ENCODE data around the gene FLOT2.

GRCh38 chr17:28862561-28862960 lies 35.0 kb downstream of the FLOT2 start:
- TF ChIP-seq CTCF (IDR thresholded peaks at IDR 0.05) (no peak), POLR2A (IDR thresholded peaks at IDR 0.05) (no peak), POLR2AphosphoS5 (IDR thresholded peaks at IDR 0.05) (no peak)
